ENCODE results near the gene KIFC1.

DNA sequence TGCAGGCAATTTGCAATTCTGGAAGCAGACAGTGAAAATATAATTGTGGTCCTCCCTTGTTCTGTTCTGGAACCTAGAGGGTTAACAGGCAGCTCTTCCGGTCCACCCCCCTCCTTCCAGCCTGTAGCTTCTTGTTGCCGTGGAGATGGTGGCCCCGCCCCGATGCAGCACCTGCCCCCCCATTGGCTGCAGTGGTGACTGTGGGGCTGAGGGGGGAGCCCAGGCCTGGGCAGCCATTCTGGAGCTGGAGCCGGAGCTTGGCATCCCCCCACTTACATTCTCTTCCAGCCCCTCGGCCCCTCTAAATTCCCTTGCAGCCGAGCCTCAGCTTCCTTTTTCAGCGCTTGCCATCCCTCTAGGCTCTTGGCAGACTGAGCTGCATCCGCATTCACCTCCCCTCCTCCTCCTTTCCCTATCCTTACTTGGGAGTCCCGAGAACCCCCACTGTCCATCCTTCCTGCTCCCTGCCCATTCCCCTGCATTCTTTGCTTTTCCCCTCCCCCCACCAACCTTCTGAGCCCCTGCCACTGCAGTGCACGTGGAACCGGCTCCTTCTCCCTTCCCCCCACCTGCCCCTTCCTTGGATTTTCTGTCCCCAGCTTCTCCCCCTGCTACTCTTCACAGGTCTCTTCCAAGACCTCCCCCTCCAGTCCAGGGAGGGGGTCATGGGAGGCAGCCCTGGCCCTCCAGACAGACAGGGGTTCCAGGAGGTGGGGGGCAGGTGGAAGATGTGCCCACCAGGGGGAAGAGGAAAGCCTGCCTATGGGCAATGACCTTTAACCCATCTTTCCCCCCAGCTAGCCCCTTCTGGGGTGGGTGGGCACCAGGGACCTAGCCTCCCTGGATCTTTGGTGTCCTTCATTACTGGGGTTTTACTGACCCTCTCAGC is 39.6 kb downstream of the KIFC1 start:
- no peak for TF ChIP-seq POLR2A (IDR thresholded peaks at IDR 0.05)
- TF ChIP-seq, protein P1, sequence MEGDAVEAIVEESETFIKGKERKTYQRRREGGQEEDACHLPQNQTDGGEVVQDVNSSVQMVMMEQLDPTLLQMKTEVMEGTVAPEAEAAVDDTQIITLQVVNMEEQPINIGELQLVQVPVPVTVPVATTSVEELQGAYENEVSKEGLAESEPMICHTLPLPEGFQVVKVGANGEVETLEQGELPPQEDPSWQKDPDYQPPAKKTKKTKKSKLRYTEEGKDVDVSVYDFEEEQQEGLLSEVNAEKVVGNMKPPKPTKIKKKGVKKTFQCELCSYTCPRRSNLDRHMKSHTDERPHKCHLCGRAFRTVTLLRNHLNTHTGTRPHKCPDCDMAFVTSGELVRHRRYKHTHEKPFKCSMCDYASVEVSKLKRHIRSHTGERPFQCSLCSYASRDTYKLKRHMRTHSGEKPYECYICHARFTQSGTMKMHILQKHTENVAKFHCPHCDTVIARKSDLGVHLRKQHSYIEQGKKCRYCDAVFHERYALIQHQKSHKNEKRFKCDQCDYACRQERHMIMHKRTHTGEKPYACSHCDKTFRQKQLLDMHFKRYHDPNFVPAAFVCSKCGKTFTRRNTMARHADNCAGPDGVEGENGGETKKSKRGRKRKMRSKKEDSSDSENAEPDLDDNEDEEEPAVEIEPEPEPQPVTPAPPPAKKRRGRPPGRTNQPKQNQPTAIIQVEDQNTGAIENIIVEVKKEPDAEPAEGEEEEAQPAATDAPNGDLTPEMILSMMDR (IDR thresholded peaks at IDR 0.05) = no peak
- TF ChIP-seq EP300 (IDR thresholded peaks at IDR 0.05) = no peak
- TF ChIP-seq POLR2AphosphoS5 (IDR thresholded peaks at IDR 0.05) = no peak

All from stomach (tissue), 4 donors.